SU-DHL-6 (cell line): Measurements from ENCODE around the gene COL21A1.

ENCODE experiments used
- EZH2phosphoT487 ChIP-seq: fragments of 200-600 bp; sonication (generic), shearing (Covaris generic); conservative IDR thresholded peaks from 2 replicates; pipeline ENCODE4 v1.6.1; 2018; ENCODE audit warnings: mild to moderate bottlenecking, antibody characterized with exemption, low read length, moderate library complexity, mixed read lengths
- TF ChIP-seq, protein P1 (sequence below): fragments of 200-600 bp; sonication (generic); IDR thresholded peaks from one replicate; pipeline ENCODE4 v1.5.1; 2017; ENCODE audit warnings: antibody characterized with exemption, mild to moderate bottlenecking, low read length, moderate library complexity; ENCODE audit not compliant: insufficient read depth, poor library complexity, severe bottlenecking

DNA sequence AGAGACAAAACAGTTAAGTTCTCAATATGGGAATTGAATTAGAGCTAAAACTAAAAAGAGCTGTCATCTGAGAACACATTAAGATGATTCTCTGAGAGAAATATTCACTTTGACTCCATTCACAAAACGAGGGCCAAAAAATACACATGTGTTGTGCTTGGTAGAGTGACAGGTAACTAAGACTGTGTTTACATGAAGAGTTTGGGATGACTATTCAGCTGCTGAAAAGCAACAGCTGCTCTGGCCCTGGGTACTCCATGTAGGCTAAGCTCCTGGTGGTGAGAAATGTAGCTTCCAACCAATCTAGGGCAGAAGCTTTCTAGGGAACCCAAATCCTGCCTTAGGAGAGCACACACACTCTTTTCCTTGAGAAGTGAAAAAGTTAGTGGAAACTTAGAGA is 184.5 kb downstream of the COL21A1 start:
- TF ChIP-seq, protein P1, sequence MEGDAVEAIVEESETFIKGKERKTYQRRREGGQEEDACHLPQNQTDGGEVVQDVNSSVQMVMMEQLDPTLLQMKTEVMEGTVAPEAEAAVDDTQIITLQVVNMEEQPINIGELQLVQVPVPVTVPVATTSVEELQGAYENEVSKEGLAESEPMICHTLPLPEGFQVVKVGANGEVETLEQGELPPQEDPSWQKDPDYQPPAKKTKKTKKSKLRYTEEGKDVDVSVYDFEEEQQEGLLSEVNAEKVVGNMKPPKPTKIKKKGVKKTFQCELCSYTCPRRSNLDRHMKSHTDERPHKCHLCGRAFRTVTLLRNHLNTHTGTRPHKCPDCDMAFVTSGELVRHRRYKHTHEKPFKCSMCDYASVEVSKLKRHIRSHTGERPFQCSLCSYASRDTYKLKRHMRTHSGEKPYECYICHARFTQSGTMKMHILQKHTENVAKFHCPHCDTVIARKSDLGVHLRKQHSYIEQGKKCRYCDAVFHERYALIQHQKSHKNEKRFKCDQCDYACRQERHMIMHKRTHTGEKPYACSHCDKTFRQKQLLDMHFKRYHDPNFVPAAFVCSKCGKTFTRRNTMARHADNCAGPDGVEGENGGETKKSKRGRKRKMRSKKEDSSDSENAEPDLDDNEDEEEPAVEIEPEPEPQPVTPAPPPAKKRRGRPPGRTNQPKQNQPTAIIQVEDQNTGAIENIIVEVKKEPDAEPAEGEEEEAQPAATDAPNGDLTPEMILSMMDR: no peak
- TF ChIP-seq EZH2phosphoT487: no peak
